ENCODE measurements around the gene FER. TPM values are rescaled to one million over a fixed set of nuclear protein-coding genes. Genes with fewer than 3 reads are reported as not detected.

Gene FER
- total RNA-seq, 2 experiments from 2014 or later, result 9.4 to 10.0 TPM

DNA sequence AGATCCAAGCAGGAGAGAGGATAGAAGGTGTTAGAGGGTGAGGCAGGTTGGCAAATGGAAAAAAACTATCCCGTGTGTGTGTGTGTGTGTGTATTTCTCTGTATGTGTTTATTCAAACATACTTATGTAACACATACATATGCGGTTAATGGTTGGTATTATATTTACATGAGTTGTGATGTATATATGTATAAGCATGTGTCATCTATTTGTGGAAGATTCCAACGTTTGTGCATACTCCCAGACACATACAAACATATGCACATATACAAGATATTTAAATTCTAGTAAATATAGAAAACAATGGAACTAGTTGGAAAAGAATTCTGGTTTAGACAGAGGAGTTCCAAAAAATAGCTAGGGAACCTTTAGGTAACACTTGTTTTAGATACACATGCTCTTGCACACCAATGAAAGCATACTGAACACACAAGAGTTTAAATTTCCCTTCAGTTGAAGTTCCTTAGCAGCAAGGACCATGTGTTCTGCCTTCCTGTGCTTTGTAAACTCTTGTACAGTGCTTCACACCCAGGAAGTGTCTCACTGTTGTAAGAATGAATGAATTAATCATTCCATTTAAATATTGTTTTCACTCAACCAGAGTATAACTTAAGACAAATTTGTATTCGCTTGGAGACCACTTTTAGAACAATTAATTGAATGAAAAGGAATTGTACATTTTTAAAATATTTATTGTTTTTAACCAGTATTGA lies 257.8 kb downstream of the FER start:
- TF ChIP-seq, protein P1, sequence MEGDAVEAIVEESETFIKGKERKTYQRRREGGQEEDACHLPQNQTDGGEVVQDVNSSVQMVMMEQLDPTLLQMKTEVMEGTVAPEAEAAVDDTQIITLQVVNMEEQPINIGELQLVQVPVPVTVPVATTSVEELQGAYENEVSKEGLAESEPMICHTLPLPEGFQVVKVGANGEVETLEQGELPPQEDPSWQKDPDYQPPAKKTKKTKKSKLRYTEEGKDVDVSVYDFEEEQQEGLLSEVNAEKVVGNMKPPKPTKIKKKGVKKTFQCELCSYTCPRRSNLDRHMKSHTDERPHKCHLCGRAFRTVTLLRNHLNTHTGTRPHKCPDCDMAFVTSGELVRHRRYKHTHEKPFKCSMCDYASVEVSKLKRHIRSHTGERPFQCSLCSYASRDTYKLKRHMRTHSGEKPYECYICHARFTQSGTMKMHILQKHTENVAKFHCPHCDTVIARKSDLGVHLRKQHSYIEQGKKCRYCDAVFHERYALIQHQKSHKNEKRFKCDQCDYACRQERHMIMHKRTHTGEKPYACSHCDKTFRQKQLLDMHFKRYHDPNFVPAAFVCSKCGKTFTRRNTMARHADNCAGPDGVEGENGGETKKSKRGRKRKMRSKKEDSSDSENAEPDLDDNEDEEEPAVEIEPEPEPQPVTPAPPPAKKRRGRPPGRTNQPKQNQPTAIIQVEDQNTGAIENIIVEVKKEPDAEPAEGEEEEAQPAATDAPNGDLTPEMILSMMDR (conservative IDR thresholded peaks at IDR 0.05; ENCODE audit: low read length), result no peak
- TF ChIP-seq EZH2phosphoT487 (IDR thresholded peaks at IDR 0.05; ENCODE audit: borderline replicate concordance, low read depth, low read length), result no peak
- H3K36me3 ChIP-seq (ENCODE audit: insufficient read depth, low read length), result no peaks in the 10 kb centered on the region
- no peaks in the 10 kb centered on the region for H3K9me2 ChIP-seq (ENCODE audit: insufficient read depth, low read length)
- no peaks in the 10 kb centered on the region for H3K79me2 ChIP-seq (ENCODE audit: insufficient read depth, low read depth, low read length)
- no peak for DNase-seq (ENCODE audit: low spot score)
- ChIA-PET CTCF (ENCODE audit: unreplicated experiment) (no interaction called here), POLR2A (no interaction called here)
- intact Hi-C loops (cut with micrococcal nuclease; ENCODE audit: unreplicated experiment), result no loop called here
- BruUV-seq (replicated peaks), result no TSS peak
- no peaks in the 10 kb centered on the region for H4K20me1 ChIP-seq (ENCODE audit: insufficient read depth, low read length)
- no peaks in the 10 kb centered on the region for H3K9me3 ChIP-seq (ENCODE audit: low read length)
- no peak overlapping the region for H3K27ac ChIP-seq (ENCODE audit: low read depth, low read length, poor library complexity, severe bottlenecking)
- H3K4me1 ChIP-seq (ENCODE audit: insufficient read depth, low read length, poor library complexity, severe bottlenecking), result no peaks in the 10 kb centered on the region
- no peak overlapping the region for H2AFZ ChIP-seq (ENCODE audit: low read length)
- no peak overlapping the region for H3K4me2 ChIP-seq (ENCODE audit: low read length)
- H3K4me3 ChIP-seq (ENCODE audit: low read depth, low read length, poor library complexity, severe bottlenecking), result no peak overlapping the region

DNA sequence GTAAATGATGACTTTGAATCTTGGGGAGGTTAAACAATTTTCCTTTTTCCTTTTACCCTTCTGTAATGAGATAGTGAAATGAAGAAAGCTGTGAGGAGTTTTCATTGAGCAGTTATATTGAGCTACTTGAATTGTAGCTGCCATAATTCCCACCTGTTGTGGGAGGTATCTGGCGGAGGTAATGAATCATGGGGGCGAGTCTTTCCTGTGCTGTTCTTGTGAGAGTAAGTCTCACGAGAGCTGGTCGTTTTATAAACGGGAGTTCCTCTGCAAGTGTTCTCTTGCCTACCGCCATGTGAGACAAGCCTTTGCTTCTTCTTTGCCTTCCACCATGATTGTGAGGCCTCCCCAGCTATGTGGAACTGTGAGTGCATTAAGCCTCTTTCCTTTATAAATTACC lies 258.4 kb downstream of the FER start:
- no peak for DNase-seq (ENCODE audit: low spot score)
- H2AFZ ChIP-seq (ENCODE audit: low read length), result no peak overlapping the region
- no peaks in the 10 kb centered on the region for H3K9me3 ChIP-seq (ENCODE audit: low read length)
- no peaks in the 10 kb centered on the region for H3K9me2 ChIP-seq (ENCODE audit: insufficient read depth, low read length)
- intact Hi-C loops (cut with micrococcal nuclease; ENCODE audit: unreplicated experiment), result no loop called here
- H3K79me2 ChIP-seq (ENCODE audit: insufficient read depth, low read depth, low read length), result no peaks in the 10 kb centered on the region
- ChIA-PET CTCF (ENCODE audit: unreplicated experiment) (no interaction called here), POLR2A (no interaction called here)
- no TSS peak for BruUV-seq (replicated peaks)
- H4K20me1 ChIP-seq (ENCODE audit: insufficient read depth, low read length), result no peaks in the 10 kb centered on the region
- H3K4me3 ChIP-seq (ENCODE audit: low read depth, low read length, poor library complexity, severe bottlenecking), result no peak overlapping the region
- H3K4me2 ChIP-seq (ENCODE audit: low read length), result no peak overlapping the region
- no peaks in the 10 kb centered on the region for H3K36me3 ChIP-seq (ENCODE audit: insufficient read depth, low read length)
- no peak overlapping the region for H3K27ac ChIP-seq (ENCODE audit: low read depth, low read length, poor library complexity, severe bottlenecking)
- no peaks in the 10 kb centered on the region for H3K4me1 ChIP-seq (ENCODE audit: insufficient read depth, low read length, poor library complexity, severe bottlenecking)
- no peak for TF ChIP-seq EZH2phosphoT487 (IDR thresholded peaks at IDR 0.05; ENCODE audit: borderline replicate concordance, low read depth, low read length)
- TF ChIP-seq, protein P1 (conservative IDR thresholded peaks at IDR 0.05; ENCODE audit: low read length), result no peak

GRCh38 chr5:109016300-109016699 lies 268.6 kb downstream of the FER start:
- no peaks in the 10 kb centered on the region; the same call in 1 of the 2 replicates for H3K9me2 ChIP-seq (ENCODE audit: insufficient read depth, low read length)
- no peaks in the 10 kb centered on the region for H4K20me1 ChIP-seq (ENCODE audit: insufficient read depth, low read length)
- H3K79me2 ChIP-seq (ENCODE audit: insufficient read depth, low read depth, low read length), result no peaks in the 10 kb centered on the region
- H3K4me1 ChIP-seq (ENCODE audit: insufficient read depth, low read length, poor library complexity, severe bottlenecking), result no peaks in the 10 kb centered on the region
- H3K9me3 ChIP-seq (ENCODE audit: low read length), result no peaks in the 10 kb centered on the region
- H3K36me3 ChIP-seq (ENCODE audit: insufficient read depth, low read length), result no peaks in the 10 kb centered on the region
- DNase-seq (ENCODE audit: low spot score), result no peak
- H2AFZ ChIP-seq (ENCODE audit: low read length), result no peak overlapping the region
- BruUV-seq (replicated peaks), result no TSS peak
- H3K27ac ChIP-seq (ENCODE audit: low read depth, low read length, poor library complexity, severe bottlenecking), result no peak overlapping the region
- POLR2A ChIA-PET, result no interaction called here
- H3K4me3 ChIP-seq (ENCODE audit: low read depth, low read length, poor library complexity, severe bottlenecking), result no peak overlapping the region
- no peak overlapping the region for H3K4me2 ChIP-seq (ENCODE audit: low read length)
- intact Hi-C loops (cut with micrococcal nuclease; ENCODE audit: unreplicated experiment), result no loop called here
- no peak for TF ChIP-seq EZH2phosphoT487 (IDR thresholded peaks at IDR 0.05; ENCODE audit: borderline replicate concordance, low read depth, low read length)
- TF ChIP-seq, protein P1 (conservative IDR thresholded peaks at IDR 0.05; ENCODE audit: low read length), result no peak
- CTCF ChIA-PET (ENCODE audit: unreplicated experiment), result no interaction called here

All from OCI-LY7 (cell line).